GM19372 (cell line): ENCODE results near the gene CAMK1D.

Source experiments
- ATAC-seq: cut with Tn5 transposase; IDR thresholded peaks from one replicate; pipeline ENCODE4 v1.9.1; 2021; ENCODE audit warnings: mild to moderate bottlenecking, low read depth, moderate library complexity; ENCODE audit not compliant: unreplicated experiment

Gene CAMK1D

DNA sequence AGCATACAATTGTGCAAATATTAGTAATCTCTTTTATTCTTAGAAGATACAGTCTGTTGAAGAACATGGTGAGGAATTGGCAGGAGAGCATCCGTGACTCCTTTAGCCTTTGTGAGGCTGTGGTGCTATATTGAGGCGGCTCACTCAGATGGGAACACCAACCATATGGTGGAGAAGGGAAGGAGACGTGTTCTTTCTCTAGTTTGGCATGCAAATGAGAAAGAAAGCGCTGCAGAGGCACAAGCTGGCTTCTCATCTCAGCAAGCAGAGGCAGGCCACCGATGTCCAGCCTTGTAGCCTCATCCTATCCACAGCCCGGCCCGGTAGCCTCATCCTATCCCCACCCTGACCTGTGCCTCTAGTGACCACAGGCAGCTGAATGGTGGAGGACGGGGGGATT is 288.3 kb downstream of the CAMK1D start:
- no peak for ATAC-seq

DNA sequence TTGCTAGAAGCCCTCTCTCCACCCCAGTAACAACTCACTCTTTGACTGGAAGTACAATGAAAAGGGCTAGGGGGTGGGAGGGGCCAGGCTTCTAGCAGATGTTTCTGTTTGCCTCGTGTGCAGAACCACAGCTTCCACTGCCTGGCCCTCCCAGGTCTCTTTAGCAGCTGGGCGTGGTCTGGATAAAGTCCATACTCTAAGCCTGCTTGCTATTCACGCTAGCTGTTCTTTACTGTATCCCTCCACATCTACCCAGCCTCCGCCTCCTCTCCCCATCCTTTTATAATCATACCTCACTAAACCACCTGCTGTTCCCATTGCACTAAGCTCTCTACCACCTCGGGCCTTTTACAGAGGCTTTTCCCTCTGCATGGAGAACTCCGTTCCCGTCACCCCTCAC is 288.8 kb downstream of the CAMK1D start:
- no peak for ATAC-seq

DNA sequence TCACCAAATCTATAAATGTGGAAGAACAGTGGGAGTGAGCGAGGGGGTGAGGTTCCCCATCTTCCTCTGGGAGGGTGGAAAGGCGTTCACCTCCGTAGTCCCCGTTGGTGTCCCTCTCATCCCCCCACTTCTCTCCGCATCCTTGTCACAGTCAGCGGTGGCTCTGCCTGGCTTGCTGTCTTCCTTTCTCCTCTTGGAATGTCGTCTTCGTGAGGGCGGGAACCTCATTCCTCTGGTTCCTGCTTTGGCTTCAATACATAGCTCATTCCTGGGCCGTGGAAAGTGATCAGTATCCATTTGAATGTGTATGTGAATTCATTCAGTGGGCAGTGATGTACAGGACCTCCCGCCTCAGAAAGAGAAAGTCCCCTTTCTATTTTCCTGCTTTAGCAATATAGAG is 289.4 kb downstream of the CAMK1D start:
- ATAC-seq = no peak

DNA sequence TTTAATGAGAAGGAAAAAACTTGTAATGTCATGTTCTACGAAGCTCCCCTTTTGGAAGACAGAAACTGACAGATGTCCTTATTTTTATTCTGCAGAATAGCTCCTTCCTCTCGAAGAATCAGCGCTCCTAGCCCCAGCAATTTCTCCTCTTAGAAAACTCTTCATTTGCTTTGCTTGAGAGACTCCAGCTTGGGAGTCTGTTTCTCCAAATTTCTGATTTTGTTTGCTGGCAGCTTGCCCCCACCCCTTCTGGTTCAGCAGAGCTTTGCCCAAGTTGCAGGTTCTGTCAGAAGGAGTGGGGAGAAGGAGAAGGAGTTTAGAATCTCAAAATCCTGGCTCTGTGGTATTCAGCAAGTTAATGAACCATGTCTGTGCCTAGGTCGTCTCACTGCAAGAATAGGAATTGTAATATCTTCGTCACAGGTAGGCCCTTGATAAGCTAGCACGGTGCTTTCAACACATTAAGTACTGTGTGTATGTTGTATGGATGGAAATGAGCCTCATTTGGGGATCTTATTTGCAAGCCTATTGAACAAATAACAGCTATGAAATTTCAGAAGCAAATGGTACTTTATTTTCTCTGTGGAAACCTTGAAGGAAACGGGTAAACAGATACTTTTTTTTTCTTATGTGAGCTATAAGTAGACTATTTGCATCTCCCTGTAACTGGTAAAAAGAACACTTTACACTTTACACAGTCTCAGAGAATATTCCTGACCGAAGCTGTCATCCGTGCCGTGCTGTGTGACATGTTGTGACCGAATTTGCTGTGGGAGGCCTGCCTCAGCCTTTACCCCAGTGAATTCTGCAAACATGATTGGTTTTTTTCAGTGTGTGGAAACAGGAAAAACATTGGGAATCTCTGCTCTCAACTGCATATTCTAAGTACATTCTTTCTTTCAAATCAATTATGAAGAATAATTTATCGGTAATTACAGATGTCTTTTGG is 290.9 kb downstream of the CAMK1D start:
- ATAC-seq = no peak

DNA sequence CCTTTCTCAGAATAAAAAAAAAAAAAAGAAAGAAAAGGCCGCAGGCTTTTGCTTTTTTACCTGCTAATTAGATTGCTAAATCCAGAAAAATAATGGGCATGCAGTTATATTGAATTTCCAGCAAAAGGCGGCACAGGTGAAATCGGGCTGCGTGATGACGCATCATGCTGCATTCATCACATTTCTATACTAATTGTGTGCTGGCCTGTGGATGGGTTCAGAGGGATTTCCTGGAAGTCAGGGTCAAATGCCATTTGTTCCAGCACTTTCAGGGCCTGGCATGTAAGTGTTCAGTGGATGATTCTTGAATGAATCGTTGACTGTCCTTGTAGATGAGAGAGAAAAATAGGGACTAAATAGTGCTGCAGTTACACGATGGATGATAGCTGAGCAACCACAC is 292.7 kb downstream of the CAMK1D start:
- ATAC-seq = no peak

DNA sequence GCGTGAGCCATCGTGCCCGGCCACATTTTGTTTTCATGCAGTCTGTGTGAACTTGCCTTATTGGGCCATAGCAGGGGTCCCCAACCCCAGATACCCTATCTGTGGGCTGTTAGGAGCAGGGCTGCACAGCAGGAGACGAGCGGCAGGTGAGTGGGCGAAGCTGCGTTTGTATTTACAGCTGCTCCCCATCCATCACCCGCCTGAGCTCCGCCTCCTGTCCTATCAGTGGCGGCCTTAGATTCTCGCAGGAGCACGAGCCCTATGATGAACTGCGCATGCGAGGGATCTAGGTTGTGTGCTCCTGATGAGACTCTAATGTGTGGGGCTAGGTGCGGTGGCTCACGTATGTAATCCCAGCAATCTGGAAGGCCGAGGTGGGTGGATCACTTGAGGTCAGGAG is 293.9 kb downstream of the CAMK1D start:
- ATAC-seq = no peak

DNA sequence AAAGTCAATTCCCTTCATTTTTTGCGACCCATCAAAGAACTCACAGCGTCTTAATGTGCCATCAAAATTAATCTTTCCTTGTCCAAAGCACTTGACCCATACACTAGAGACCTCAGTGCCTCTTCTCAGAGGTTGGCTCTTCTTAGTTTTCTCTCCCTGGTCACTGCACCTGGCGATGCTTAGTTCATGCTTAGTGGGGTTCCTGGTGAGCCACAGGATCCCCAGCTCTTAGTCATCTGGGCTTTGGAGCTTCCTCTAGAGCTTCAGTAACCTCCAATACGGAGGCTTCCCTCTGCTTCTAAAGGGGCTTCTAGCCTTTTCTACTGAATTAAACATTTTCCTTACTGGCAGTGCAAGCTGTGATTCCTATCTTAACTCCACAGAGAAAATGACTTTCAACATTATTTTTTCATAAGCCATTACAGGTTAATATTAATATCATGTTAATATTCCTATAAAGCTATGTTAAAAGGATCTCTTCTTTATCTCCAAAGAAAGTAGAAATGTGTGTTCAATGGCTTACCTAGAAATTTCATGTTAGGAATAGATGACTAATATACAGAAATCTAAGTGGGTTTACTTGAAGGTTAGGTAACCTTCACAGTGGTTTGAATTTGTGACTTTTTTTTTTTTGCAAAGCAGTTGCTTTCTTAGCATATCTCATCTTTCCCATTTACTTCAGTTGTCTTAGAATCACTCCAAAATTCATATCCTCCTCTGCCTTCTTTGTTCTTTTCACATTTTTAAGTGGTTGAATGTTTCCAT is 295.2 kb downstream of the CAMK1D start:
- ATAC-seq = no peak

DNA sequence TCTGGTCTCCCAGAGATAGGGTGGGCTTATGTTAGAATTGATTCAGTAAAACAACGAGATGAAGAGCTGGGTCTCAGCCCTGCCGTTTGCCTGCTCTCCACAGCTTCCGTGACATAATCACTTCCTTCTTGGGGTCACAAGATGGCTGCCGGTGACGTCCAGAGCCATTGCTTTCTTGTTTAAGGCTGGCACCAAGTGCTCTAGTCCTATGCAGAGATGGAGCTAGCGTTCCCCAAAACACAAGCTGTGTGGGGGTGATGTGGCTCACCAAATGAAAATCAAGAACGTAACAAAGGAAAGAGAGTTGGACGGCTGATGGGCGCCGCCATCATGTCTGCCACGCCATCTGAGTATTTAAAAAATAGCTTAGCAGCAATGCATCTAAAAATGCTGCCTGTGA is 296.1 kb downstream of the CAMK1D start:
- ATAC-seq = no peak

DNA sequence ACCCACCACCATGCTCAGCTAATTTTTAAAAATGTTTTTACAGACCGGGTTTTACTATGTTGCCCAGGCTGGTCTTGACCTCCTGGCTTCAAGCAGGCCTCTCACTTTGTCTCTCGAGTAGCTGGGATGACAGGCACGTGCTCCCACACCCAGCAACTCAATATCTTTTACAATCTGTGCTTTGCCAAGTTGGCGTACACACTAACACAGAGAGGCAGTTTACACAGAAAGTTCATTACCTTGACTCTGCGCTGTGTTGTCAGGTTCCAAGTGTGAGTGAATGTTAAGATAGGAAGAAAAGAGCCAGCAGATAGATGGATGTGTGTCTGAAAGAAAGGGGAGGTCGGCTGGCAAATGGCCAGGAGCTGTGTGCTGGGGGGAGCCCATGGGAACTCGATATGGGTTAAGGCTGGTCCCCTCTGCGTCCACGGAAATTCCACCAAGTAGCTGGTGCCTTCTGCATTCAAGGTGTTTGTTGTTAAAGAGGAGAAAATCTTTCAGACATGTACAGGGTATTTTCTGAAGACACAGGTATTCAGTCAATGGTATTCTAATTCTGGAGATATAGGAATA is 299.8 kb downstream of the CAMK1D start:
- ATAC-seq = no peak

DNA sequence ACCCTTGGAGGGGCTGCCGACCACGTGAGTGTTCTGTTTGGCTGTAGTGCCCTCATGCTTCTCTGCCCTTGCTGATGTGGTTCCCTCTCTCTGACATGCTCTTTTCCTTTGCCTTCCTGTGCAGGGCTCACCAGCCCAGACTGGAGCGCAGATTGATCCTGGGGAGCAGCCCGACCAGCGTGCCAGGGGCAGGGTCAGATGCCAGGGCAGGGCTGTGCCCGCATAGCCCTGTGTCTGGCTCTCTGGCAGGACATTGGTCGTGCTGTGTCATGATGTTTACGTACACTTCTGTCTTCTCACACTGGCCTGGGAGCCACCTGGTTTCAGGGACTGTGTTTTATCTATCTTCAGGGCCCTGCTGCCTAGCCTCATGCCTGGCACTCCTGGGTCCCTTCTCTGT is 300.8 kb downstream of the CAMK1D start:
- no peak for ATAC-seq

DNA sequence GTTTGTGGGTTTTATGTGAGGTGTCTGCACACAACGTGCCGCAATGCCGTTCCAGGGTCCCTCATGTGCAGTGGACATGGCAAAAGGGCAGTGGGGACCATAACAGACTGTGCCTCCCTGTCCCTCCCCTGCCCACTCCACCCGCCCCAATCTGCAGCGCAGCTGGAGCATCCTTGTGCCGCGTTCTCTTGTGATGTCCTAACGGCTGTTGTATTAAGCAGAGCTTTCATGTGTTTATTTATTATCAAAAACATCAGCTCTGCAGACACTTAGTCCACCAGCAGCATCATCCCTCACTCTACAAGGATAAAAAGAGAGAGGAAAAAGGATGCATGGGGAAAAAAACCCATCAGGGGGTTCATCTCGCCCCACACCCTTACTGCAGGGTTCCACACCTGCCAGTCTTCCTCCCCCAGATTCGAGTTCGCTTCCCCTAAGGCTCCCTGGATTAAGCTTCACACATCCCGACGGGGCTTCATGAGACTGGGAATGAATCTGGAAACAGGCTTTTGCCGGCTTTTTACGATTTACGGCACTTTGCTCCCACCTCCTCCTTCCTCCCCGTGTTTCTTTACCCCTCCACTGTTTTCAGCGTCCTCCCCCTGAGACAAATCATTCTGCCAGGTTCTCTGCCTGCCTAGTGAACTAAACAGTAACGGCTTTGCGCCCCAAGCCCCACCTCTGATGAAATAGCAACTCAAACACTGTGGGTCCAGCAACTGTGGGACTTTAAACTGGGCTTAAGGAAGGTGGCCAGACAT is 301.4 kb downstream of the CAMK1D start:
- no peak for ATAC-seq

DNA sequence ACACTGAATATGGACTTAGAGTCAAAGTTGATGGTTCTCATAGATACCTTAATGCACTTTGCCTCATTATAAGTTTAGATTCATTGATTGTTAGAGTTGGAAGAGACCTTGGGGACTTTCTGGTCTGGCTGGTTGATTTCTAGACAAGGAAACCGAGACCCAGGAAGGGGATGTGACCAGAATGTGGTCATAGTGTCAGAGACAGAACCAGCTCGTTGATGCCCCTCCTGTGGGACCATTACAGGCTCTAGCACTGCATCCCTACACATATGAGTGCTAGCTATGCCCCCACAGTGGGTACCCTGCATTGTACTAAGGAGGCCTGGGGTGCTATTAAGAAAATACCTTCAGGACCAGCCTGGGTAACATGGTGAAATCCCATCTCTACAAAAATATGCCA is 306.6 kb downstream of the CAMK1D start:
- ATAC-seq = no peak

DNA sequence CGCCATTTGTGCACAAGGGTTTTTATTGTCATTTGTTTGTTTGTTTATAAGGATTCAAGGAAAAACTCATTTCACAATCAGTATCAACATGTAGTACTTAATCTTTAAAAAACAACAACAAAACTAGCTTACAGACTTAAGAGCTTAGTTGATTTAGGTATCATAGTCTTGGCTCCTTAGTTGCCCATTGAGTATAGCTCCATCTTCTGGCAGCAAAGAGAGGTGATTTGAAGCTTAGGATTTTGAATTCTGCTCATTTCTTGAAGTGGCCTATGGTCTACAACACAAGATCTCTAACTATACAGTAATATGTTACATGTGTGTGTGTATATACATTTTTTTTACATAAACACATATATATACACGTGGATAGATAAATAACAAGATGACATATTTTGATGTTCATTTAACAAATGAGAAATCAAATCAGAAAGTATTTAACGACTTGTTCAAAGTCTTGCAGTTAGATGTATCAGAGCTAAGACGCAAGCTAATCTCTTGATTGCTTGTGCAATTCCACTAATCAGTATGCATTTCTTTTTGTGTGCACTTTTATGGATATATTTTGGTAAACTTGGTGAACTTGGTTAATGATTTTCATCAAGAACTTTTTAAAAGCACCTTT is 307.3 kb downstream of the CAMK1D start:
- ATAC-seq = no peak

DNA sequence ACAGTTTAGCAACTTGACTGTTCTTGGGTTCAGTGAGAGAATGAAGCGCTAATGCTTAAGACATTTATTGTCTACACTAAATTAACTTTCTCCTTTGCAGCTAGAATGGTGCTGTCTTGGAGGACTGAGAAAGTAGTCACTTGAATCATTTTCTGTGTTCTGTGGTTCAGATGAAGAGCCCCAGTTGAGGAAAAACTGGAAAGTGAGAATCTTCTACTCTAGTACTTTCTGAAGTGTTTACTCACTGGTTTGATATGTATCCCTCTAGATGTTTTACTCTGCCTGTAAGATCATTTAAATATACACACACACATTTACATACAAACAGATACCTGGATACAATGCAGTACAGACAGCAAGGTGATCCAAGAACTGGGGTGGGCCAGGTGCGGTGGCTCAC is 308.1 kb downstream of the CAMK1D start:
- no peak for ATAC-seq

DNA sequence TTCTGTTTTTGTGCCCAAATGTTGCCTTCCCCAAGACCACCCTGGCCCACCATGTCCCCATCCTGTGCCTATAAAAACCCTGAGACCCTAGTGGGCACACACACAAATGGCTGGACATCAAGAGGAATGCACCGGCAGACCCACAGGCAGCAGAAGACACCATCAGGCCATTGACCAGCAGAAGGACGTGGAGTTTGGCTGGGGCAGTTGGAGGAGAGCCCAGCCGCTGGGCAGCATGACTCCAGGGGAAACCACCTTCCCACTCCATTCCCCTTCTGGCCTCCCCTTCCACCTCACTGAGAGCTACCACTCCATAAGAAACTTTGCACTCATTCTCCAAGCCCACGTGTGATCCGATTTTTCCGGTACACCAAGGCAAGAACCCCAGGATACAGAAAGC is 309.2 kb downstream of the CAMK1D start:
- no peak for ATAC-seq

DNA sequence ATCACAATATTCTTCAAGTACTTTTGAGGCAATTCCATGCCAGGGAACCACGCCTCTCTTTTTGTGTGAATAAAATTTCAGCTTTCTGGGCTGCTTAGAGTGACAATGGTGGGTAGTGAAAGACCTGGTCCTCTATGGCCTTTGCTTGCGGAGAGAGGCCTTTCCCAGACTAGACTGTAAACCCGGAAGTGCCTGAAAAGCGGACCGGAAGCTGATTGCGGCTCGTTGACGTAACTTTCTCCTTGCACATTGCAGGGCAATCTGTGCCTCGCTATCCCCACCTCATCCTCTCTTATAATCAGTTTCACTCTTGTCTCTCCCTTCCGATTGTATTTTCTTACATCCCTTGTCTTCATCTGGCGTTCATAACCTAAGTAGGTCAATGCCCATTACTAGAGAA is 310.4 kb downstream of the CAMK1D start:
- no peak for ATAC-seq

DNA sequence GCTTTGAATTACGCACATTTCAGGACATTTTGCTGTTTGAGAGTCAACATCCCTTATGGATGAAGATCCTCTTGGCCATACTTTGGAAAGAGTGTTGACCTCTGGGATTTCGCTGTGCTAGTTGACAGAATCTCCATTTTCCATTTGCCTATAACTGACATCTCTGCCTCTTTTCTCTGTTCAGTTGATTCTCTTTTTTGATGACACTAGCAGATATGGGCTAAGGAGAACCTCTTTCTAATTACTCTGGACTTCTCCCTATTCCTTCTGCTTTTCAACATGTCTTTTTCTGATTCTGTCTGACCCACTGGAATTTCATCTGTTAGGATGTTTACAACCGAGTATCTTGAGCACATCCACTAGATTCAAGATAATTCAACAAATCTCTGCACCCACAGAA is 311.5 kb downstream of the CAMK1D start:
- no peak for ATAC-seq

DNA sequence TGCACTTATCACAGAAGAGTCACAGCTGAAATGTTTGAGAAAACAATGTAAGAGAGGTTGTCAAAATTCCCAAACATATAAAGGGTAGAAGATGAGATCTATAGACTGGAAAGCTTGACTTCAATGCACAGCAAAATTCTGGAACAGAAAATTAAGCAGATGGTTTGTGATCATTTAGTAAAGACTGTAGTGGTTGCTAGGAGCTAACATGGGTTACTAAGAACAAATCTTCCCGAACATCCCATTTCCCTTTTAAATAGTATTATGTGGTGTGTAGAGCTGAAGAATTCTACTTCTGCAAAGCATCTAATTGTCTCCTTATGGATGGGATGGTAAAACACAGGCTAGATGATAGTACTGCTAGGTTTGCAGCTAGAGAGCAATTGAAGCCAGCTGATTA is 312.3 kb downstream of the CAMK1D start:
- ATAC-seq = no peak

DNA sequence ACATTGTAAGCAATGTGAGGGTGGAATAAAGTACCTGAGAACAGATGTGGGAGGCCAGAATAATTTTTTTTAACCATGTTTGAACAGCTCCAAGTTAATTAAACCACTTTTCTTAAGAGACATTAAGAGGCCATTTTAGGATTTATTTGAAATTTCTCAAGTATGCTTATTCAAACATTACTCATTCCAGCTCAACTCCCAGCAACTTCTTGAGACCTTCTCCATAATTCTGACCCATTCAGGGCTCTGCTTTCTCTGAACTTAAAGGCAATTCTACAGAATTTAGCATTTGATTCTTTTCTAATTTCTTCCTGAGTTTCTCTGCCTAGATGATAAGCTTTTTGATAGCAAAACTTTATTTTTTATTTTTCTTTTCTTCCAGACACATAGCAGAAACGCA is 314.5 kb downstream of the CAMK1D start:
- ATAC-seq = no peak

DNA sequence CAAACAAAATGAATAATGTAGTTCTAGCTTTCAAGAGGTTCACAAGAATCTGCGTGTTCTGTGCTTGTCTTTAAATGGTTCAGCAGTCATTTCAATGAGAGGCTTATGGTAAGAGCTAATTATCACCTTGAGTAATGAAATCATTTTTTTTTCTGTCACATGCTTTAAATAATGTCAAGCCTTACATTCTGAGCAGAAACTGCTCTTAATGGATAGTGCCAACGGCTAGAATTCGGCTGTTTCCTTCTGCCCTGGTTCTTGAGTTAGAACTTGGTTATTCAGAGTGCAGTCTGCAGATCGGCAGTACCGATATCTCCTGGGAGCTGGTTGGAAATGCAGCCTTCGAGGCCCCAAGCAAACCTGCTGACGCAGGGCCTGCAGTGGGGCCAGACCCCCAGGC is 316.2 kb downstream of the CAMK1D start:
- no peak for ATAC-seq
